HG02938 (cell line): Measurements from ENCODE around the gene B3GAT1.

ENCODE experiments used
- ATAC-seq: cut with Tn5 transposase; IDR thresholded peaks from one replicate; pipeline ENCODE4 v1.9.1; 2021; ENCODE audit warnings: mild to moderate bottlenecking, moderate library complexity; ENCODE audit not compliant: unreplicated experiment

The B3GAT1 gene

GRCh38 chr11:134442246-134442645, 30.2 kb upstream of the B3GAT1 start:
- ATAC-seq, result no peak

- ATAC-seq, result no peak
Observed at GRCh38 chr11:134441706-134442105, 29.7 kb upstream of the B3GAT1 start.

- ATAC-seq, result no peak
Observed at GRCh38 chr11:134441281-134441680, 29.2 kb upstream of the B3GAT1 start.

GRCh38 chr11:134440851-134441250, 28.8 kb upstream of the B3GAT1 start:
- ATAC-seq, result no peak

- no peak for ATAC-seq
Observed at GRCh38 chr11:134438542-134439537, 26.8 kb upstream of the B3GAT1 start.

GRCh38 chr11:134437821-134438220, 25.8 kb upstream of the B3GAT1 start:
- ATAC-seq, result no peak

GRCh38 chr11:134436781-134437180, 24.7 kb upstream of the B3GAT1 start:
- no peak for ATAC-seq

- ATAC-seq, result no peak
Observed at GRCh38 chr11:134433806-134434205, 21.8 kb upstream of the B3GAT1 start.

- ATAC-seq, result no peak
Observed at GRCh38 chr11:134433251-134433650, 21.2 kb upstream of the B3GAT1 start.

- ATAC-seq, result no peak
Observed at GRCh38 chr11:134432776-134433175, 20.7 kb upstream of the B3GAT1 start.

- ATAC-seq, result no peak
Observed at GRCh38 chr11:134429106-134429505, 17.1 kb upstream of the B3GAT1 start.

GRCh38 chr11:134425816-134426536, 13.9 kb upstream of the B3GAT1 start:
- ATAC-seq, result no peak

GRCh38 chr11:134425413-134425812, 13.4 kb upstream of the B3GAT1 start:
- no peak for ATAC-seq

- ATAC-seq, result no peak
Observed at GRCh38 chr11:134423106-134423505, 11.1 kb upstream of the B3GAT1 start.

GRCh38 chr11:134417871-134418840, 6.1 kb upstream of the B3GAT1 start:
- no peak for ATAC-seq

GRCh38 chr11:134416726-134417125, 4.7 kb upstream of the B3GAT1 start:
- ATAC-seq, result no peak

- ATAC-seq, result no peak
Observed at GRCh38 chr11:134414766-134415765, 3.0 kb upstream of the B3GAT1 start.

GRCh38 chr11:134413826-134414731, 2.0 kb upstream of the B3GAT1 start:
- ATAC-seq, result no peak
